Measurements from ENCODE around the gene DOK6. TPM values are rescaled to one million over a fixed set of nuclear protein-coding genes. Genes with fewer than 3 reads are reported as not detected.

Gene DOK6
- total and polyA plus RNA-seq, 2 of the 13 experiments (the other 11 are each of a cell fraction or from before 2014, with no cell fraction given) = 17.0 to 17.2 TPM

DNA sequence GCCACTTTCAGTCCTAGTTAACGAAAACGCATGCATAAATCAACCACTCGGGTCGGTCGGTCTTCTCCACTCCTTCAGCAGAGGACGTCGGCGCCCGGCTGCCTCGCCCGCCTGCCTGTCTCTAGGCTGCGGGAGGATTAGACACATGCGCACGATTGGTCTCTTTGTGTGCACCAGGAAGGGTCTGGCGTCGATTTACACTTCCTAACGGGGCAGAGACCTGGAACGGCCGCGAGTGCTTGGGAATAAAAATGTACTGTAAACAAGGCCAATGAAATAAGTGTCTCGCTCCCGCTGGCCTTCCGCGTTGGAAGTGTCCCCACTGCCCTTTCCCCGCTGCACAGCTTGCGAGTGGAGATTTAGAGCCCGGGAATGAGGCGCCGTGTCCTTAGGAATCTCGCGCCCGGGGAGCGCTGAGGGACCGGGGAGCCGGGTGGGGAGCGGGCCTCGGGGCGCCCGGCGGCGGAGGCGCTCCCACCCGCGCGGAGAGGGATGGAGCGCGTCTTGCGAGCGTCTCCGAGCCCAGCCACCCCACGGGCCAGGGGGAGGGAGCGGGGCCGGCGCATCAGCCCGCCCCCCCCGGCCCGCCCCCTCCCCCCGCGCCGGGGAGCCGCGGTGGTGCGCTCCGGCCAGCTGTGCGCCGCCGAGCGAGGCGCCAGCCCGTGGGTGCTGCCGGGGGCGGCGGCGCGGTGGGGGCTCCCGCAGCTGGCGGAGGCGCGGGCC, at the start of gene DOK6 (continued):
- TF ChIP-seq, protein P1, sequence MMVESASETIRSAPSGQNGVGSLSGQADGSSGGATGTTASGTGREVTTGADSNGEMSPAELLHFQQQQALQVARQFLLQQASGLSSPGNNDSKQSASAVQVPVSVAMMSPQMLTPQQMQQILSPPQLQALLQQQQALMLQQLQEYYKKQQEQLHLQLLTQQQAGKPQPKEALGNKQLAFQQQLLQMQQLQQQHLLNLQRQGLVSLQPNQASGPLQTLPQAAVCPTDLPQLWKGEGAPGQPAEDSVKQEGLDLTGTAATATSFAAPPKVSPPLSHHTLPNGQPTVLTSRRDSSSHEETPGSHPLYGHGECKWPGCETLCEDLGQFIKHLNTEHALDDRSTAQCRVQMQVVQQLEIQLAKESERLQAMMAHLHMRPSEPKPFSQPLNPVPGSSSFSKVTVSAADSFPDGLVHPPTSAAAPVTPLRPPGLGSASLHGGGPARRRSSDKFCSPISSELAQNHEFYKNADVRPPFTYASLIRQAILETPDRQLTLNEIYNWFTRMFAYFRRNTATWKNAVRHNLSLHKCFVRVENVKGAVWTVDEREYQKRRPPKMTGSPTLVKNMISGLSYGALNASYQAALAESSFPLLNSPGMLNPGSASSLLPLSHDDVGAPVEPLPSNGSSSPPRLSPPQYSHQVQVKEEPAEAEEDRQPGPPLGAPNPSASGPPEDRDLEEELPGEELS (CRISPR knock-in tag; IDR thresholded peaks at IDR 0.05) = peak; percentile 47
- TF ChIP-seq CEBPG (CRISPR knock-in tag; IDR thresholded peaks at IDR 0.05) (no peak), SRY (CRISPR knock-in tag; IDR thresholded peaks at IDR 0.05) (0 out of 2 replicates have a peak, but pooled peaks have one; percentile 37), ZNF256 (CRISPR knock-in tag; conservative IDR thresholded peaks at IDR 0.05) (no peak), TEAD3 (CRISPR knock-in tag; optimal IDR thresholded peaks at IDR 0.05; ENCODE audit: borderline replicate concordance) (peak; percentile 17), ATAD3A (CRISPR knock-in tag; IDR thresholded peaks at IDR 0.05) (no peak), ONECUT2 (CRISPR knock-in tag; IDR thresholded peaks at IDR 0.05) (no peak), HOXA7 (CRISPR knock-in tag; IDR thresholded peaks at IDR 0.05) (no peak), ZNF501 (CRISPR knock-in tag; IDR thresholded peaks at IDR 0.05) (peak; percentile 87), MATR3 (CRISPR knock-in tag; IDR thresholded peaks at IDR 0.05) (no peak), ZXDC (CRISPR knock-in tag; IDR thresholded peaks at IDR 0.05) (no peak), ZNF510 (CRISPR knock-in tag; IDR thresholded peaks at IDR 0.05; ENCODE audit: low read depth) (0 out of 2 replicates have a peak, but pooled peaks have one; percentile 31), RXRA (CRISPR knock-in tag; IDR thresholded peaks at IDR 0.05) (0 out of 2 replicates have a peak, but pooled peaks have one; percentile 34), CBFB (CRISPR knock-in tag; IDR thresholded peaks at IDR 0.05) (no peak), ZNF333 (CRISPR knock-in tag; IDR thresholded peaks at IDR 0.05; ENCODE audit: borderline replicate concordance) (no peak), ZNF367 (CRISPR knock-in tag; IDR thresholded peaks at IDR 0.05; ENCODE audit: borderline replicate concordance) (no peak), NFIC (IDR thresholded peaks at IDR 0.05; ENCODE audit: low read length) (no peak), NFIB (CRISPR knock-in tag; IDR thresholded peaks at IDR 0.05; ENCODE audit: borderline replicate concordance) (no peak), ARNT2 (CRISPR knock-in tag; IDR thresholded peaks at IDR 0.05; ENCODE audit: low read depth) (no peak), PHF8 (CRISPR knock-in tag; IDR thresholded peaks at IDR 0.05) (peak; percentile 65), ZNF850 (CRISPR knock-in tag; conservative IDR thresholded peaks at IDR 0.05) (no peak)
- TF ChIP-seq, protein P2, sequence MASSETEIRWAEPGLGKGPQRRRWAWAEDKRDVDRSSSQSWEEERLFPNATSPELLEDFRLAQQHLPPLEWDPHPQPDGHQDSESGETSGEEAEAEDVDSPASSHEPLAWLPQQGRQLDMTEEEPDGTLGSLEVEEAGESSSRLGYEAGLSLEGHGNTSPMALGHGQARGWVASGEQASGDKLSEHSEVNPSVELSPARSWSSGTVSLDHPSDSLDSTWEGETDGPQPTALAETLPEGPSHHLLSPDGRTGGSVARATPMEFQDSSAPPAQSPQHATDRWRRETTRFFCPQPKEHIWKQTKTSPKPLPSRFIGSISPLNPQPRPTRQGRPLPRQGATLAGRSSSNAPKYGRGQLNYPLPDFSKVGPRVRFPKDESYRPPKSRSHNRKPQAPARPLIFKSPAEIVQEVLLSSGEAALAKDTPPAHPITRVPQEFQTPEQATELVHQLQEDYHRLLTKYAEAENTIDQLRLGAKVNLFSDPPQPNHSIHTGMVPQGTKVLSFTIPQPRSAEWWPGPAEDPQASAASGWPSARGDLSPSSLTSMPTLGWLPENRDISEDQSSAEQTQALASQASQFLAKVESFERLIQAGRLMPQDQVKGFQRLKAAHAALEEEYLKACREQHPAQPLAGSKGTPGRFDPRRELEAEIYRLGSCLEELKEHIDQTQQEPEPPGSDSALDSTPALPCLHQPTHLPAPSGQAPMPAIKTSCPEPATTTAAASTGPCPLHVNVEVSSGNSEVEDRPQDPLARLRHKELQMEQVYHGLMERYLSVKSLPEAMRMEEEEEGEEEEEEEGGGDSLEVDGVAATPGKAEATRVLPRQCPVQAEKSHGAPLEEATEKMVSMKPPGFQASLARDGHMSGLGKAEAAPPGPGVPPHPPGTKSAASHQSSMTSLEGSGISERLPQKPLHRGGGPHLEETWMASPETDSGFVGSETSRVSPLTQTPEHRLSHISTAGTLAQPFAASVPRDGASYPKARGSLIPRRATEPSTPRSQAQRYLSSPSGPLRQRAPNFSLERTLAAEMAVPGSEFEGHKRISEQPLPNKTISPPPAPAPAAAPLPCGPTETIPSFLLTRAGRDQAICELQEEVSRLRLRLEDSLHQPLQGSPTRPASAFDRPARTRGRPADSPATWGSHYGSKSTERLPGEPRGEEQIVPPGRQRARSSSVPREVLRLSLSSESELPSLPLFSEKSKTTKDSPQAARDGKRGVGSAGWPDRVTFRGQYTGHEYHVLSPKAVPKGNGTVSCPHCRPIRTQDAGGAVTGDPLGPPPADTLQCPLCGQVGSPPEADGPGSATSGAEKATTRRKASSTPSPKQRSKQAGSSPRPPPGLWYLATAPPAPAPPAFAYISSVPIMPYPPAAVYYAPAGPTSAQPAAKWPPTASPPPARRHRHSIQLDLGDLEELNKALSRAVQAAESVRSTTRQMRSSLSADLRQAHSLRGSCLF (CRISPR knock-in tag; IDR thresholded peaks at IDR 0.05; ENCODE audit: borderline replicate concordance) = no peak
